HUES64 (cell line): ENCODE results near the gene MACO1.

Source experiments
- H3K27ac ChIP-seq: 2 replicates; pipeline ENCODE4 v1.7.0; 2013; ENCODE audit warnings: low read depth, low read length, inconsistent platforms
- H3K27me3 ChIP-seq: 2 replicates; pipeline ENCODE4 v1.6.1; 2013; ENCODE audit warnings: mild to moderate bottlenecking, low read length; ENCODE audit not compliant: insufficient read depth
- H3K36me3 ChIP-seq: 2 replicates; pipeline ENCODE4 v1.6.1; 2013; ENCODE audit warnings: mild to moderate bottlenecking, low read length; ENCODE audit not compliant: insufficient read depth
- H3K4me1 ChIP-seq: 2 replicates; pipeline ENCODE4 v1.6.1; 2013; ENCODE audit warnings: mild to moderate bottlenecking, low read length, moderate library complexity; ENCODE audit not compliant: insufficient read depth
- H3K4me3 ChIP-seq: 2 replicates; pipeline ENCODE4 v1.5.1; 2013; ENCODE audit warnings: mild to moderate bottlenecking, low read length, moderate library complexity
- H3K9ac ChIP-seq: 2 replicates; pipeline ENCODE4 v1.6.1; 2013; ENCODE audit warnings: mild to moderate bottlenecking, low read depth, low read length
- H3K9me3 ChIP-seq: 2 replicates; pipeline ENCODE4 v1.6.1; 2013; ENCODE audit warnings: low read depth, low read length; ENCODE audit not compliant: insufficient read depth
- WGBS: fragments of 150-250, 120-280 bp; methylation state at CpG from one replicate; pipeline ENCODE4 v1.1.7; 2013; ENCODE audit warnings: missing lambda C conversion rate; 5-methylcytosine and 5-hydroxymethylcytosine counted together

MACO1 gene

DNA sequence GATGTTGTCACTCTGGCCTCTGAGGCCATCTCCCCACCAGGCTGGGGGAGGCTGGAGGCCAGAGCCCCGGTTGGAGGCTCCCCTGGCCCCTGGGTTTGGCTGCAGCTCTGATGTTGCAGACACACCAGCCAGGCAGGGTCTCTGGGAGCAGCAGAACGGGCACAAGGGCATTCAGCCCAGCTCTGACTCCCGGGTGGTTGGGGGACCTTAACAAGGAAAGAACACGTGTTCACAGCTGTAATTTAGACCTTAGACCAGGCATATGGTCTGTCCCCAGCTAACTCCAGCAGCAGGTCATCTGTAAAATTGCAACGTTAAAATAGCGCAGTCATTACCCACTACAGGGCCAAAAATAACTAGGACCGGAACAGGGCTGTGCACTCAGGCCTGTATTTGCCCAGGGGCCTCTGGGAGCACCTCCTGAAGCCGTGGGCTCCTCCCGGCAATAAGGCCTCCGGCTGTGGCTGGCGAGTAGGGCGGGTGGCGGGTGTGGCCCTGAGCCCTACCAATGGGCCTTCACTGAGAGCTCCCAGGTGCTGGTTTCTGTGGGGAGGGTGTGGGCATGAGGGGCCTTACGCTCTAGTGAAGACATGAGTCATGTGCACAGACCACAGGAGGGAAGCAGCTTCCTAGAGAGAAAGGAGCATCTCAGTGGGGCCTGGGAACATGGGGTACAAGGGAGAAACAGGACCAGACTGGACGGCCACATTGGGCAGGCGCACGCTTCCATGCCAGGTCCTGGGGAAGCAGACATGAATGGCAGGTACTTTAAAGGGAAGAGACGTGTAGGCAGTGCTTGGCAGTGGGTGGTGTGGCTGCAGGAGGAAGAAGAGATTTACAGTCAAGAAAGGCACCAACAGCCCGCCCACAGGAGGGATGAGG is 118.8 kb downstream of the MACO1 start:
- Histone ChIP-seq H3K9ac (no peak overlapping the region), H3K9me3 (no peaks in the 10 kb centered on the region), H3K4me1 (peaks cover 12% of the 10 kb centered on the region; the same call in 1 of the 2 replicates), H3K27me3 (peaks cover 7% of the 10 kb centered on the region), H3K27ac (no peak overlapping the region), H3K36me3 (no peaks in the 10 kb centered on the region), H3K4me3 (no peak overlapping the region)
- WGBS = 86% methylated on average over 19 of the region's 19 CpGs
